Panc1 (cell line): ENCODE data around the gene KLHDC8A. TPM values are rescaled to one million over a fixed set of nuclear protein-coding genes. Genes with fewer than 3 reads are reported as not detected.

Source experiments
- total RNA-seq: library from RNA; stranded (reverse); gene quantifications from one replicate; pipeline ENCODE4 v1.2.1, GENCODE V29; 2021; ENCODE audit not compliant: unreplicated experiment

The KLHDC8A gene
- total RNA-seq, 1 experiment from 2014 or later, result 0.31 TPM

Other genes starting within 250 kb of the KLHDC8A start
- 22.2 TPM for gene RBBP5, start 234.9 kb downstream of the KLHDC8A start, total RNA-seq
- 11.3 TPM for gene DSTYK, start 145.2 kb downstream of the KLHDC8A start, total RNA-seq
- gene TMCC2, start 129.0 kb downstream of the KLHDC8A start, total RNA-seq, result 3.1 TPM
- gene NUAK2, start 35.2 kb downstream of the KLHDC8A start, total RNA-seq, result 17.4 TPM
- gene LEMD1, start 65.1 kb upstream of the KLHDC8A start, total RNA-seq, result not detected
- gene BLACAT1, start 99.1 kb upstream of the KLHDC8A start, total RNA-seq, result 0.31 TPM
- gene CDK18, start 147.7 kb upstream of the KLHDC8A start, total RNA-seq, result 7.0 TPM